Left colon (tissue), 2 donors: ENCODE results near the gene CDHR4. TPM values are rescaled to one million over a fixed set of nuclear protein-coding genes. Genes with fewer than 3 reads are reported as not detected.
"Not testable (repeated sequence)": the region's sequence is repeated elsewhere in the genome, so short reads cannot be mapped to it uniquely, and the experiment has no call there.

Experiments
- ATAC-seq: fragments of 200-7000 bp; cut with Tn5 transposase; one replicate; pipeline ENCODE4 v1.9.1; 2020; ENCODE audit warnings: mild to moderate bottlenecking, moderate library complexity
- DNase-seq, 2 donors: peaks; one replicate each; pipeline ENCODE4 v3.0.0-alpha.2; 2020
- intact Hi-C, 2 donors: fragments of 100-400 bp; cut with DNase I in 1 of 2; cut with micrococcal nuclease in 1 of 2; formaldehyde crosslinking; loops; one replicate each; pipeline versions ENCODE4 v1.11.2 to v1.14.0; 2022; cut with DNase I, micrococcal nuclease
- total RNA-seq, 2 donors: library from RNA; stranded (reverse); fragmentation: NEBNext Ultra II Directional; extraction: Animal tissue kit (Norgen Biotek cat#: 25700); gene quantifications; one replicate each; pipeline ENCODE4 v1.2.1, GENCODE V29; 2021
- donor health status: DM: no; HTN: no; CAD: no.
- donor health status: DM: yes; HTN: yes; CAD: no.

CDHR4 gene
- total RNA-seq, 2 donors from 2014 or later = 0.20 TPM; not detected in 1

DNA sequence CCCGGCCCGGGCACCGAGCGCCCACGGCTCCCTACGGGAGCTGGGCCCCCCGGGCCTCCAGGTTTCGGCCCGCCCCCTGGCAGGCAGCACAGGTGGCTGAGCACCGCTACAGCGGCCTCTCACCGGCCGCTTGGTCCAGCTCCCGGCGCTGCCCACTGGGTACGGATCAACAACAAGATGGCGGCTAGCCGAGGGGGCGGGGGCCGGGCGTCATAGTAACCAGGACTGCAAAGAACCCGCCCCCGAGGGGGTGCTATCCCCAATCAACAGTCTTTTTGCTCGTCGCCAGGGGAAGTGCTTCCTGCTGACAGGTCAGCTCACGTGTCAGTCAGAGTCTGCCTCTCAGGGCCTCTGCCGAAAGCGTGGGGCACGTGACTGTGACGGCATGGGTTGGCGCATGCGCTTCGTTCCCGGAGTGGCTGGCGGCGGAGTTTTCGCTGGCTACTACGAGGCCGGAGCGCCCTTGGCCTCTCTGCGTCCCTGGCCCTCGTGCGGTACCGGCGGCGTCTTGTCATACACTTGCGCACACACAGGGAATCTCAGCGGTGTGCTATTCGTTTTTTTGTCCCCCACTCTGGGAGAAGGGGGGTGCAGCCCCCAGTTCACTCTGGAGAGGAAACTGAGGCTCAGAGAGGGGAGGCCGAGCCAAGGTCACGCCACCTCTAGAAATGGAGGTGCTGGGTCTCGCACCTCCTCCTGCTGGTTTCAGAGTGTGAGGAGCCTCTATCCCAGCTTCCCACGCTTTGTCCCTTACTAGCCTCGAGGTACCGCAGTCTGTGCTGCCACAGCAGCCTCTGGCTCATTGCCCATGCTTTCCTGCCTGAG lies 13.1 kb downstream of the CDHR4 start, which contains the start of gene IP6K1:
IP6K1 (minus strand) TSS at position 186 of the 825 bp plus-strand sequence. CDS start 38,502 bp downstream, outside the sequence.
- DNase-seq = peak; percentile 100
- peak; percentile 98 for ATAC-seq
- intact Hi-C loops = no loop called here

DNA sequence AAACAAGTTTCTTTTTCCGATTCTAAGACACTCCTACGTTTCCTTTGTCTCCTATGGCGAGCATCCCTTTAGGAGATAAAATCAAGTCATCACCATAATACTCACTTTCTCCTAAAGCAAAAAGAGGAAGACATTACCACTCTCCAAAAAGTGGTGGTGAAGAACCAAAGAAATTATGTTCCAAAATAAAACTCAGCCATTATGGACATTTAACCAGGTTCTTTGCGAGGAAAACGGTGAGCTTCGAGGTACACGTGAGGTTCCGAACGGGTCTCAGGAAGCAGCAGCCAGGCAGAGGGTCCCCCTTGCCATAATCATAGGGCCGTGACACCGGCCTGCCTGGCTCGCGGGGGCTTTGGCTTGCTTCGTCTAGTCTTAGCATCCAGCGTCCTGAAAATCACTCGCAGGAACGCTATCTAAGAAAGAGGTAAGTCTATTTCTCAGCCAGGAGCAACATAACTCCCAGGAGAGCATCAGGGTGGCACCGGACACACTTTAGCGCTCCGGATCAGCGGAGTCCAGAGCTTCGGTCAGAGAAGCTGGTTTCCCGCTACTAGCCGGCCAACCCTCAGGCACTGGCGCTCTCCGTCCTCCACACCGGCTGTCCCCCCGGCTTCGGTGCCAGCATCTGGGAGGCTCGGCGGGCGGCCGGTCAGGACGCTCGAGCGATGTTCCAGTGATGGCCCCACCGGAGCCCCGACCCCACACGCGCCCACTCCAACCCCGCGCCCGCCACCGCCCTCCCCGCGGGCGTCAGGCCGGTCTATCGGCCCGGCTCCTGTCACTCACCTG lies 13.9 kb downstream of the CDHR4 start:
- ATAC-seq (peak; percentile 60), DNase-seq (peak in 1 of 2 donors; percentile 55)
- intact Hi-C loops = no loop called here

DNA sequence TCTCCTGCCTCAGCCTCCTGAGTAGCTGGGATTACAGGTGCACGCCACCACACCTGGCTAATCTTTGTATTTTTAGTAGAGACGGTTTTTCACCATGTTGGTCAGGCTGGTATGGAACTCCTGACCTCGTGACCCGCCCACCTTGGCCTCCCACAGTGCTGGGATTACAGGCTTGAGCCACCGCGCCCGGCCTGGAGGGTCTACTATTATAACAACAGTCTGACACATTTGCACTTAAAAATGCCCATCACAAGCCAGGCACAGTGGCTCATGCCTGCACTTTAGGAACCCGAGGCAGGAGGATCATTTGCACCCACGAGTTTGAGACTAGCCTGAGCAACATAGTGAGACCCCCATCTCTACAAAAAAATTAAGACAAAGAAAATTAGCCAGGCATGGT lies 17.4 kb downstream of the CDHR4 start:
- ATAC-seq, DNase-seq, intact Hi-C loops: not testable (repeated sequence)

DNA sequence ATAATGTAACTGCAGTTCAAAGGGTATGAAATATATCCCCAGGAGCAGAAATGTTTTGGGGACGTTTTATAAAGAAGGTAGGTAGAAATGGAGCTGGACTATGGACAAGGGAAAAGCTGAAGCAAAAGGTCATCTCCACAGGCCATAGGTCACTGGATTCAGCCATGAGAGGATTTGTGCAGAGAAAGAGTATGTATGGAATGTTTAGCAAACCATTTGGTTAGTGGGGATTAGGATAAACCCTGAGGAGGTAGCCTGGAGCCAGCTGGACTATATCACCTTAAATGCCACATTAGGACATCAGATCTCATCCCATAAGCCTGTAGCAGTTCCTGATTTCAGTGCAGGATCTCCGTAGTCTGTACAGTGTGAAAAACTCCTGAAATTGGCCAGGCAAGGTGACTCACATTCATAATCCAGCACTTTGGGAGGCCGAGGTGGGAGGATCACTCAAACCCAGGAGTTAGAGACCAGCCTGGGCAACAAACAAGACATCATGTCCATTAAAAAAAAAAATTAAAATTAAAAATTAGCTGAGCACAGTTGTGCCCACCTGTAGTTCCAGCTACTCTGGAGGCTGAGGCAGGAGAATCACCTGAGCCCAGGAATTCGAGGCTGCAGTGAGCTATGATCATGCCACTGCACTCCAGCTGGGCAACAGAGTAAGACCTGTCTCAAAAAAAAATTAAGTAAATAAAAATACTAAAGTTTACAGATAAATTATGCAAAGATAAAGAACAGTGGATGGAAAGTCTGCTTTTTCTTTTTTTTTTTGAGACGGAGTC lies 18.1 kb downstream of the CDHR4 start:
- intact Hi-C loops = no loop called here

DNA sequence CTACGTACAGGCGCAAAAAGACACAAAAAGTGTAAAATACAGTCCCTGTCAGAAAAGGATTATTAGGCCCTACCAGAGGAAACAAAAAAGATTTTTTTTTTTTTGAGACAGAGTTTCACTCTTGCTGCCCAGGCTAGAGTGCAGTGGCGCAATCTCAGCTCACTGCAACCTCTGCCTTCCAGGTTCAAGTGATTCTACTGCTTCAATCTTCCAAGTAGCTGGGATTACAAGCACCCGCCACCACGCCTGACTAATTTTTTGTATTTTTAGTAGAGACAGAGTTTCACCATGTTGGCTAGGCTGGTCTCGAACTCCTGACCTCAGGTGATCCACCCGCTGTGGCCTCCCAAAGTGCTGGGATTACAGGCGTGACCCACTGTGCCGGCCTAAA lies 18.7 kb downstream of the CDHR4 start:
- DNase-seq, ATAC-seq, intact Hi-C loops: not testable (repeated sequence)

More for the DNA sequence above, 18.1 kb downstream of the CDHR4 start:
- no peak for ATAC-seq
- DNase-seq = no peak

DNA sequence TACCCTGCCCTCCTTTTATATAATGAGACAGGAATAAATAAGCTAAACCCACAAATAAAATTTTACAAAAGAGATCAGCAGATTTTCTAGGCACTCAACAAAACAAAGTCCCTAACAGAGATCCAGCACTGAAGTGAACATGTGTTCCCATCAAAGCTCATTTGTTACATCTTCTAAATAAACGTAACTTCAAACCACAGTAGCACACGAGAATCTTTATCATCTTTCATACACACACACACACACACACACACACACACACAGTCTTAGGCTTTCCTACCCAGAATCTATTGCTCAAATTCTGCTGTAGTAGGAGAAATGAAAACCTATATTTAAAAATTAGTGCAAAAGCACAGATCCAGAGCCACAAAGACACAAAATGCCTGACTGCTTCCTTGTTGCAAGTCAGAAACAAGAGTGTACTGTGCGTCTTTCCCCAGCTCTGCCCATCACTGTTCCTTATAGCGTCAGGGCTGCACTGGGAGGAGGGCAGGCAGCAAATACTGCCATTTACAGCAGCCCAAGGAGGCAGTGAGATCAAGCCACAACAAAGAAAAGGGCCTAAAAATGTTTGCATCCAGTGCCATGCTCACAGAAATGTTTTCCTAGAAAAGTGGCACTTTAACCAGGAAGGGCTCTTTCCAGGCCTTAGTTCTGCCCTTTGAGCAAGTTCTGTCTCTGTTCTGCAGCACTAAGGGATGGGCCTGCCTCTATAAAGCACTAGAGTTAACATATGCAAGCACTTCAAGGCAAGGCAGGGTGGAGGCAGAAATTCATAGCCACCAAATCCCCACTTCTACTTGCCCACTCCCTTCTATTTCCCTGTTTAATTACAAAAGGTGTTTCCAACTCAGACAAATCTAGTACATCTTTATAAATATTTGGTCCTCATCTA lies 19.3 kb downstream of the CDHR4 start:
- DNase-seq (no peak), ATAC-seq (peak; percentile 86)
- intact Hi-C loops = no loop called here

DNA sequence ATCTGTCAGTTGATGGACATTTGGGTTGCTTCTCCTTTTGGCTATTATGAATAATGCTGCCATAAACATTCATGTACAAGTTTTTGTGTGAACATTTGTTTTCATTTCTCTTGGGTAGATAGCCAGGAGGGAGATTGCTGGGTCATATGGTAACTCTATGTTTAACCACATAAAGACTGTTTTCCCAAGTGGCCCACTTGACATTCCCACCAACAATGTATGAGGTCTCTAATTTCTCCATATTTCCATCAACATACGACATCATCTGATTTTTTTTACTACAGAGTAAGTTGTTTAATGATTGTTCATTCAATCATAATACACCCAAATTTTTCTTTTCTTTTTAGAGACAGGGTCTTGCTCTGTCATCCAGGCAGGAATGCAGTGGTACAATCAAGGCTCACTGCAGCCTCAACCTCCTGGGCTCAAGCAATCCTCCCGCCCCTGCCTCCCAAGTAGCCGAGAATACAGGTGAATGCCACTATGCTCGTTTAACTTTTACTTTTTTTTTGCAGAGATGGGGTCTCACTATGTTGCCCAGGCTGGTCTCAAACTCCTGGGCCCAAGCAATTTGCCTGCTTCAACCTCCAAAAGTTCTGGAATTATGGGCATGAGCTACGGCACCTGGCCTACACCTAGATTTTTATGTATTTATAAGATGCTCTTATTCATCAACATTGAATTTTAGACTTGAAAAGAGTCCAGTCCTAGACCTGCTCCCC lies 20.2 kb downstream of the CDHR4 start:
- no peak for ATAC-seq
- no peak for DNase-seq
- intact Hi-C loops = no loop called here

DNA sequence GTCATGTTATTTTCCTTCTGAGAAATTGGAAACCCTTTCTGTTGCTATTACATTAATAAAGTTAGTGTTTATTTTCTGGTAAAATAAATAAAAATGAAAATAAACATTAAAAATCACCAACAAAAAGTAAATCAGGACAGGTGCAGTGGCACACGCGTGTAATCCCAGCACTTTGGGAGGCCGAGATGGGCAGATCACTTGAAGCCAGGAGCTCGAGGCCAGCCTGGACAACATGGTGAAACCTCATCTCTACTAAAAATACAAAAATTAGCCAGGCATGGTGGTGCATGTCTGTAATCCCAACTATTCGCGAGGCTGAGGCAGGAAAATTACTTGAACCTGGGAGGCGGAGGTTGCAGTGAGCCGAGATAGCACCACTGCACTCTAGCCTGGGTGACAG lies 23.6 kb downstream of the CDHR4 start:
- ATAC-seq, DNase-seq, intact Hi-C loops: not testable (repeated sequence)

DNA sequence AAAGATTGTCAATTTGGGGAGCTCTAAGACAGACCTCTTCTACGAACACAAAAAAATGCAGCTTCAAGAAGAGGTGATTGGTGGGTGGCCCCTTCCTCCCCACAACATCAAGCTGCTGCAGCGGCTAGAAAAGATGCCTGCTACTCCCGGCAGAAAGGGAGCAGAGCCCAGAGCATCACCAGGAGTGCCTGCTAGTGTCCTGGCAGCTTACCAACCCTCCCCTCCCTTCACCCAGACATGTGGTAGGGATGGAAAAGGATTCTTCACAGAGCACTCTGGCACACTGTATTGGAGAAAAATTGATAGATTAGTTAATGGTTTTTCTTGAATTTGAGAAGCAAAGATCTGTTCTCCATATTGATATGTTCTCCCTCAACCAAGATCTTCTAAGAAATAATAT lies 24.1 kb downstream of the CDHR4 start:
- ATAC-seq = no peak
- no peak for DNase-seq

DNA sequence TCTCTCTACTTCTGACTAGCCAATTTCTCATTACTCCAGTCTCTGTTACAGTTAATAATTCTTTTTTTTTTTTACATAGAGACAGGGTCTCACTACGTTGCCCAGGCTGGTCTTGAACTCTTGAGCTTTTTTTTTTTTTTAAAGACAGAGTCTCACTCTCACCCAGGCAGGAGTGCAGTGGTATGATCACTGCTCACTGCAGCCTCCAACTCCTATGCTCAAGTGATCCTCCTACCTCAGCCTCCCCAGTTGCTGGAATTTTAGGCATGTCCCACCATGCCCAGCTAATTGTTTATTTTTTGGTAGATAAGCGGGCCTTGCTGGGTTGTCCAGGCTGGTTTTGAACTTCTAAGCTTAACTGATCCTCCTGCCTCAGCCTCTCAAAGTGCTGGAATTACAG lies 27.0 kb downstream of the CDHR4 start:
- ATAC-seq (no peak), DNase-seq (no peak)
- intact Hi-C loops = no loop called here

More for the DNA sequence above, 24.1 kb downstream of the CDHR4 start:
- intact Hi-C loops = no loop called here

DNA sequence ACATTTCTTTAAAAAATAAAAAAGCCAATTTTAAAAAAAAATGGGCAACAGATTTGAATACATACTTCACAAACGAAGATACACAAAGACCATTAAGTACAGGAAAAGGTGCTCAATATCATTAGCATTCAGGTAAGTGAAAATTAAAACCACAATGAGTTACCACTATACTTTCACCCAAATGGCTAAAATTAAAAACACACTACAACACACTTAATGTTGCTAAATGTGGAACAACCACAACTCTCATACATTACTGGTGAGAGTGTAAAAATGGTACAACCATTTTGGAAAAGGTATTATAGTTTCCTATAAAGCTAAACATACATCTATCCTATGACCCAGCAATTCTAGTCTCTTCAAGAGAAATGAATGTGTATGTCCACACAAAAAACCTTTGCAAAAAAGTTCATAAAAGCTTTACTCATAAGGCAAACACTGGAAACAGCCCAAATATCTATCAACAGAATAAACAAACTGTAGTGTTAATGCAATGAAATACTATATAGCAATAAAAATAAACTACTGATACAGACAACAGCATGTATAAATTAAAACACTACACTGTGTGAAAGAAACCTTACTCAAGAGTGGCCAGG lies 28.2 kb downstream of the CDHR4 start:
- intact Hi-C loops = no loop called here
- DNase-seq (no peak), ATAC-seq (no peak)

DNA sequence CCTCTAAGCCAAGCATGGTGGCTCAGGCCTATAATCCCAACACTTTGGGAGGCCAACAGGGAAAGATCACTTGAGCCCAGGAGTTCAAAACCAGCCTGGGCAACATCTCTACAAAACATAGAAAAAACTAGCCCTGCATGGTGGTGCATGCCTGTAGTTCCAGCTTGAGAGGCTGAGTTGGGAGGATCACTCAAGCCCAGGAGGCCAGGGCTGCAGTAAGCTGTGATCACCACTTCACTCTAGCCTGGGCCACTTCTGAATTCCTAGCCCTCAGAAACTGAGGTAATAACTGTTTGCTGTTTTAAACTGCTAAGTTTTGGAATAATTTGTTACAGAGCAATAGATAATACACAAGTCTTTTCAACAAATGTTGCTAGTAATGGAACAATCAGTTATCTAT lies 29.7 kb downstream of the CDHR4 start:
- DNase-seq (no peak), ATAC-seq (no peak)
- intact Hi-C loops = no loop called here

DNA sequence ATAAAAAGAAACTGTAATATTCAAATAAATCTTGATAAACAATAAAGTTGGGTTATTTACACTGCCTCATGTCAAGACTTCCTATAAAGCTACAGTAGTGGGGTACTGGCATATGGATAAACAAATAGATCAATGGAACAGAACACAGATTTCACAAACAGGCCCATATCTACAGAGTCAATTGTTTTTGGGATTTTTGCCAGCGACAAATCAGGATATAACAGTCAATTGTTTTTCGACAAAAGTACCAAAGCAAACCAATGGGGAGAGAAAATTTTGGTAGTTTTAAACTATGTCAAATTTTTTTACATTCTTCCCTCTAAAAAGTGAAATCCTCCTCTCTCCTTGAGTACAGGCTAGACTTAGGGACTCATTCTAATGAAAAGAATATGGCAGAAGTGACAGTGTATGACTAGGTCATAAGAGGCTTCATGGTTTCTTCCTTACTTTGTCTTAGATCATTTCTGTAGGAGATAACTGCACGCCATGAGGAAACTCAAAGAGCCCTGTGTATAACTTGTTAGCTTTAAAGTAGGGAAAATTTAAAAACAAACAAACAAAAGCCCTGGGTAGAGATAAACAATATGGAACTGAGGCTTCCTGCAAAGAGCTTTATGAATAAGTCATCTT lies 30.3 kb downstream of the CDHR4 start:
- intact Hi-C loops = no loop called here
- DNase-seq (no peak), ATAC-seq (no peak)

DNA sequence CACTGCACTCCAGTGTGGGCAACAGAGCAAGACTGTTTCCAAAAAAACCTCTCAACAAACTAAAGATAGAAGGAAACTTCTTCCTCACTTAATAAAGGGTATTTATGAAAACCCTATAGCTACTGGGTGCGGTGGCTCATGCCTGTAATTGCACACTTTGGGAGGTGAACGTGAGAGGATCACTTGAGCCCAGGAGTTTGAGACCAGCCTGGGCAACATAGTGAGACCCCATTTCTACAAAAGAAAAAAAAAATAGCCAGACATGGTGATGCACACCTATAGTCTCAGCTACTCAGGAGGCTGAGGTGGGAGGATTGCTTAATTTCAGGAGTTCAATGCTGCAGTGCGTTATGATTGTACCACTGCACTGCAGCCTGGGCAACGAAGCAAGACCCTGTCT lies 35.7 kb downstream of the CDHR4 start:
- intact Hi-C loops = no loop called here
- DNase-seq (no peak), ATAC-seq (no peak)

DNA sequence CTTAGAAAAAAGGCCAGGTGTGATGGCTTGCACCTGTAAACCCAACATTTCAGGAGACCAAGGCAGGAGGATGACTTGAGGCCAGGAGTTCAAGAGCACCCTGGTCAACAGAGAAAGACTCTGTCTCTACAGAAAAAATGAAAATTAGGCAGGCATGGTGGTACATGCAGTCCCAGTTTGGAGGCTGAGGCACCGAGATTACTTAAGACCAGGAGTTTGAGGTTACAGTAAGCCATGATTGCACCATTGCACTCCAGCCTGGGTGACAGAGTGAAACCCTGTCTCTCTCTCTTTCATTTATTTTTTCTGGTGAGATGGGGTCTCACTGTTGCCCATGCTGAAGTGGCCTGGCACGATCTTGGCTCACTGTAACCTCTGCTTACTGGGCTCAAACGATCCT lies 38.0 kb downstream of the CDHR4 start:
- ATAC-seq = no peak
- no peak for DNase-seq
- intact Hi-C loops = no loop called here

DNA sequence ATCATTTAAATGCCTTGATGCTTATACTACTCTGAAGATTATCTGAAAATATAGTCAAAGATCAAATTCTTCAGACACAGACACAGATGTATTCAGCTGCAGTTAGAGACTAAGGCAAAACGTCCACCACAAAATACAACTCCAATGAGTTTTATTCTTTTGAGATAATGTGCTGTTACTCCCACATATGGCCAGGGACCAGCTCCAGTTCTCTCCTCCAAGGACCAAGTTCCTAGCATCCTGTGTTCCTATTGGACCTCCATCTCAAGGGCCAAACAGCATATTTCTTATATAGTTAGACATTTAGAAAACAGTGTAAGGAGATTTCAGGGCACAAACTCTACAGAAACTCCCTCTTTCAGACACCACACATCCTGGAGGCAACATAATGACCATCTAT lies 40.4 kb downstream of the CDHR4 start:
- intact Hi-C loops = no loop called here
- no peak for ATAC-seq
- no peak for DNase-seq

DNA sequence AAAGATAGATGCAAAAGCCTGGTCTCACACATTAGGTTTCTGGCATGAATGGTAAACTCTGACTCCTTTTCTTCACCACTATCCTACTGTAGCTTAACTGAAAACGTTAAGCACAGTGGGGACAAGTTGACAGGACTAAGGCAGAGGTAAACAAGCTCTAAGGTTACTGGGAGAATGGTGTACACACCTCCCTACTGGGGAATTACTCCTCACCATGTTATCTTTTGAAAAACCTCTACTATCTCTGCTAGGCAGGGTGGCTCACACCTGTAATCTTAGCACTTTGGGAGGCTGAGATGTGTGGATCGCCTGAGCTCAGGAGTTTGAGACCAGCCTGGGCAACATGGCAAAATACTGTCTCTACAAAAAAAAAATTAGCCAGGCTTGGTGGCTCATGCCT lies 42.5 kb downstream of the CDHR4 start:
- intact Hi-C loops = no loop called here
- no peak for DNase-seq
- ATAC-seq = no peak
